PC-3 (cell line): Measurements from ENCODE around the gene VAMP4. TPM values are rescaled to one million over a fixed set of nuclear protein-coding genes. Genes with fewer than 3 reads are reported as not detected.

Source experiments
- ATAC-seq: fragments of 200-7000 bp; cut with Tn5 transposase; 2 replicates; pipeline ENCODE4 v1.9.1; 2020; ENCODE audit warnings: mild to moderate bottlenecking, moderate library complexity
- BruUV-seq: library from RNA; stranded (reverse); fragments of 400-500 nt; replicated peaks from 2 replicates; lab custom pipeline; 2021; lab: Mats Ljungman, UMichigan
- CTCF ChIA-PET: fragments of 300-600 bp; sonication (Branson Sonifier 250); formaldehyde crosslinking; loops from one replicate; lab custom pipeline; 2022; ENCODE audit warnings: antibody characterized with exemption; lab: Charles Lee
- POLR2A ChIA-PET: fragments of 300-600 bp; sonication (Branson Sonifier 250); formaldehyde crosslinking; loops from one replicate; lab custom pipeline; 2022; ENCODE audit warnings: antibody characterized with exemption; ENCODE audit not compliant: unreplicated experiment; lab: Charles Lee
- DNase-seq: peaks from one replicate; pipeline ENCODE4 v3.0.0-alpha.2; 2015
- H2AFZ ChIP-seq: fragments of 300-600 bp; sonication (generic); 2 replicates; pipeline ENCODE4 v1.6.0; 2016; ENCODE audit warnings: antibody characterized with exemption, low read length
- H3F3A ChIP-seq: fragments of 300-600 bp; sonication (generic); one replicate; pipeline ENCODE4 v1.6.0; 2017; ENCODE audit warnings: antibody characterized with exemption, low read length, control low read depth, mild to moderate bottlenecking; ENCODE audit not compliant: unreplicated experiment
- H3K27ac ChIP-seq: fragments of 300-600 bp; sonication (generic); 2 replicates; pipeline ENCODE4 v1.5.1; 2016; ENCODE audit warnings: mild to moderate bottlenecking, low read length
- H3K27me3 ChIP-seq: fragments of 300-600 bp; sonication (generic); 2 replicates; pipeline ENCODE4 v1.6.1; 2016; ENCODE audit warnings: low read length, mixed read lengths
- H3K36me3 ChIP-seq: fragments of 300-600 bp; sonication (generic); 2 replicates; pipeline ENCODE4 v1.6.1; 2016; ENCODE audit warnings: low read depth, mixed run types, low read length, mixed read lengths
- H3K4me1 ChIP-seq: fragments of 300-600 bp; sonication (generic); 2 replicates; pipeline ENCODE4 v1.5.1; 2016; ENCODE audit warnings: low read length; ENCODE audit not compliant: insufficient read depth
- H3K4me2 ChIP-seq: fragments of 300-600 bp; sonication (generic); 2 replicates; pipeline ENCODE4 v1.6.0; 2016; ENCODE audit warnings: low read length
- H3K4me3 ChIP-seq: fragments of 300-600 bp; sonication (generic); 2 replicates; pipeline ENCODE4 v1.5.1; 2016; ENCODE audit warnings: mild to moderate bottlenecking, low read length, mixed read lengths
- H3K79me2 ChIP-seq: fragments of 300-600 bp; sonication (generic); 2 replicates; pipeline ENCODE4 v1.6.1; 2017; ENCODE audit warnings: low read length, mixed read lengths
- H3K9ac ChIP-seq: fragments of 300-600 bp; sonication (generic); 2 replicates; pipeline ENCODE4 v1.6.0; 2016; ENCODE audit warnings: mild to moderate bottlenecking, low read length
- H3K9me2 ChIP-seq: fragments of 300-600 bp; sonication (generic); replicated peaks from 2 replicates; pipeline ENCODE4 v1.6.1; 2016; ENCODE audit warnings: mixed run types, low read length, mixed read lengths
- H3K9me3 ChIP-seq: fragments of 300-600 bp; sonication (generic); 2 replicates; pipeline ENCODE4 v1.6.1; 2016; ENCODE audit warnings: low read length, mixed read lengths
- H4K20me1 ChIP-seq: fragments of 300-600 bp; sonication (generic); 2 replicates; pipeline ENCODE4 v1.6.1; 2016; ENCODE audit warnings: low read length, mixed read lengths
- CTCF ChIP-seq: fragments of 300-600 bp; sonication (generic); conservative IDR thresholded peaks from 2 replicates; pipeline ENCODE4 v1.5.1; 2017; ENCODE audit warnings: antibody characterized with exemption, low read depth, mild to moderate bottlenecking, low read length
- EZH2 ChIP-seq: fragments of 300-600 bp; sonication (generic); IDR thresholded peaks from one replicate; pipeline ENCODE4 v1.6.1; 2017; ENCODE audit warnings: antibody characterized with exemption, mild to moderate bottlenecking, low read length; ENCODE audit not compliant: unreplicated experiment
- EZH2phosphoT487 ChIP-seq: fragments of 300-600 bp; sonication (generic); IDR thresholded peaks from 2 replicates; pipeline ENCODE4 v1.6.1; 2018; ENCODE audit warnings: mild to moderate bottlenecking, antibody characterized with exemption, low read length, borderline replicate concordance
- intact Hi-C: fragments of 100-400 bp; cut with micrococcal nuclease; formaldehyde crosslinking; loops from 2 replicates; pipeline ENCODE4 v1.9.0; 2023
- total RNA-seq: library from RNA; depleted of rRNA; stranded (reverse); fragments of >200 nt; gene quantifications from 2 replicates; pipeline ENCODE4 v1.2.3, GENCODE V29; 2014

VAMP4 gene
- total RNA-seq, 1 experiment from 2014 or later, result 7.2 TPM

- Histone ChIP-seq H3K9me2 (no peaks in the 10 kb centered on the region), H3K79me2 (peaks cover 29% of the 10 kb centered on the region), H3K27me3 (no peaks in the 10 kb centered on the region), H4K20me1 (no peaks in the 10 kb centered on the region), H3K36me3 (peaks cover 12% of the 10 kb centered on the region; the same call in 1 of the 2 replicates), H3K4me1 (peaks cover 40% of the 10 kb centered on the region), H3K4me2 (peak overlapping the region; percentile 78), H3K27ac (no peak overlapping the region), H3K9ac (no peak overlapping the region), H2AFZ (no peak overlapping the region), H3F3A (peaks cover 10% of the 10 kb centered on the region), H3K4me3 (peak overlapping the region; percentile 75; the same call in 1 of the 2 replicates), H3K9me3 (no peaks in the 10 kb centered on the region)
- ChIA-PET CTCF (interaction anchor here (0.5 to 2.4 kb wide), 5 partner anchors 61 to 95 kb away, joined by 3 to 10 read pairs (median 4); no protein-coding TSS in a partner anchor), POLR2A (interaction anchor here (0.6 to 0.7 kb wide), 2 partner anchors 11 to 426 kb away, joined by 3 to 5 read pairs; partner anchors contain the start of gene FMO4)
- peak; percentile 69 for DNase-seq
- BruUV-seq, result no TSS peak
- ATAC-seq, result no peak
- TF ChIP-seq EZH2phosphoT487, result no peak
- no peak for TF ChIP-seq CTCF
- TF ChIP-seq EZH2, result no peak
- intact Hi-C loops, result no loop called here
Measured at GRCh38 chr1:171739656-171740055, 2.2 kb downstream of the VAMP4 start.

GRCh38 chr1:171738911-171739310, 3.0 kb downstream of the VAMP4 start:
- no peak for TF ChIP-seq EZH2phosphoT487
- no peak for TF ChIP-seq EZH2
- TF ChIP-seq CTCF, result no peak
- H3F3A ChIP-seq, result peaks cover 10% of the 10 kb centered on the region
- H3K9me3 ChIP-seq, result no peaks in the 10 kb centered on the region
- no peak overlapping the region for H3K9ac ChIP-seq
- no peak overlapping the region for H3K4me3 ChIP-seq
- peaks cover 37% of the 10 kb centered on the region for H3K4me1 ChIP-seq
- peaks cover 12% of the 10 kb centered on the region; the same call in 1 of the 2 replicates for H3K36me3 ChIP-seq
- no peaks in the 10 kb centered on the region for H3K9me2 ChIP-seq
- peaks cover 29% of the 10 kb centered on the region for H3K79me2 ChIP-seq
- ATAC-seq (no peak), DNase-seq (no peak)
- no peaks in the 10 kb centered on the region for H3K27me3 ChIP-seq
- intact Hi-C loops, result no loop called here
- H3K4me2 ChIP-seq, result 0 out of 2 replicates have a peak overlapping the region, but pooled peaks have one; percentile 78
- ChIA-PET POLR2A (no interaction called here), CTCF (no interaction called here)
- H3K27ac ChIP-seq, result no peak overlapping the region
- no TSS peak for BruUV-seq
- H2AFZ ChIP-seq, result no peak overlapping the region
- no peaks in the 10 kb centered on the region for H4K20me1 ChIP-seq

- Histone ChIP-seq H4K20me1 (no peaks in the 10 kb centered on the region), H3K9me2 (no peaks in the 10 kb centered on the region), H3K36me3 (peaks cover 12% of the 10 kb centered on the region; the same call in 1 of the 2 replicates), H3K27me3 (no peaks in the 10 kb centered on the region), H3K4me1 (peaks cover 24% of the 10 kb centered on the region), H3K4me2 (no peak overlapping the region), H3K27ac (no peak overlapping the region), H3F3A (no peaks in the 10 kb centered on the region), H3K79me2 (peaks cover 24% of the 10 kb centered on the region), H2AFZ (no peak overlapping the region), H3K9me3 (no peaks in the 10 kb centered on the region), H3K9ac (no peak overlapping the region), H3K4me3 (no peak overlapping the region)
- no peak for ATAC-seq
- intact Hi-C loops, result no loop called here
- DNase-seq, result no peak
- no peak for TF ChIP-seq EZH2
- no peak for TF ChIP-seq EZH2phosphoT487
- TF ChIP-seq CTCF, result no peak
- POLR2A ChIA-PET, result no interaction called here
- BruUV-seq, result no TSS peak
- CTCF ChIA-PET, result interaction anchor here (0.6 kb wide), 1 partner anchor 24 kb away, joined by 3 read pairs; no protein-coding TSS in a partner anchor
Measured at GRCh38 chr1:171736196-171736595, 5.7 kb downstream of the VAMP4 start.
